OCI-LY7 (cell line): ENCODE results near the gene AP3S2.

Experiments
- CTCF ChIP-seq: fragments of 200-600 bp; sonication (generic); conservative IDR thresholded peaks from 2 replicates; pipeline ENCODE4 v1.5.1; 2014; ENCODE audit warnings: mild to moderate bottlenecking, antibody characterized with exemption, low read length, moderate library complexity, mixed read lengths
- EZH2phosphoT487 ChIP-seq: fragments of 200-600 bp; sonication (generic); IDR thresholded peaks from 2 replicates; pipeline ENCODE4 v1.6.1; 2018; ENCODE audit warnings: low read depth, borderline replicate concordance, mild to moderate bottlenecking, mixed run types, antibody characterized with exemption, low read length, moderate library complexity, mixed read lengths

DNA sequence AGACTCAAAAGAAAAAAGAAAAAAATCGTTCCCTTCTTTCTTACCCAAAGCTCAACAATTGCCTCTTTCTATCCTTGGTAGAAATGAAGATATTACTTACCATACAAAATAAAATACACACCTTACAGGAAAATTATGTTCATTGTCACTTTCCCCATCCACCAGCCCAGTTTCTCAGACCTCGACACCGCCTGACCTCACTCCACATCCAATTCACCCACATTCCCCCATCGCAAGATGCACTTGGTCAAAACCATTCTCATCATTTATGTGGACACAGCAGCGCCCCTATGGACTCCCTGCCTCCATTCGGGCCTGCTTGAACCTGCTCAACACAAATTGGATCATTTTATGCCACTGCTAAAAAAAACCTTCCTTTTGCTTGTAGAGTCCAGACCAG, 86.1 kb downstream of the AP3S2 start:
- no peak for TF ChIP-seq EZH2phosphoT487
- no peak for TF ChIP-seq CTCF
